K562 (cell line): ENCODE measurements around the gene EPHA10. TPM values are rescaled to one million over a fixed set of nuclear protein-coding genes. Genes with fewer than 3 reads are reported as not detected.

ENCODE experiments used
- ATAC-seq: fragments of 200-7000 bp; cut with Tn5 transposase; 3 replicates; pipeline ENCODE4 v1.9.1; 2020; ENCODE audit warnings: moderate library complexity
- BruUV-seq: library from RNA; stranded (reverse); fragments of 400-500 nt; replicated peaks from 2 replicates; lab custom pipeline; 2021; lab: Mats Ljungman, UMichigan
- CTCF ChIA-PET: fragments of 300-600 bp; formaldehyde crosslinking; extraction: SDS; loops from one replicate; lab custom pipeline; 2021; ENCODE audit warnings: low intra/inter-chr PET ratio; lab: Yijun Ruan, JAX
- POLR2A ChIA-PET: fragments of 300-600, 350-650 bp; sonication (Branson Sonifier 250); formaldehyde crosslinking; extraction: SDS; loops from one replicate; lab custom pipeline; 2021; ENCODE audit warnings: antibody characterized with exemption, inconsistent platforms; lab: Yijun Ruan, JAX
- DNase-seq, 4 experiments: peaks; one replicate each; pipeline versions ENCODE4 v3.0.0 to v3.0.0-alpha.2; 2011 to 2018; ENCODE audit warnings: low spot score in 3 of 4, mixed read lengths in 3 of 4; ENCODE audit errors: extremely low read depth in 1 of 4
- FAIRE-seq: peaks from 2 replicates; lab custom pipeline; 2011; peaks lifted over from hg19 to GRCh38; lab: Jason Lieb, UNC
- H2AFZ ChIP-seq: 2 replicates; pipeline ENCODE4 v1.6.0; 2011; ENCODE audit warnings: low read depth, low read length, control low read depth, inconsistent platforms
- H3K27ac ChIP-seq: fragments of 200-600 bp; 3 replicates; pipeline ENCODE4 v1.8.0; 2011; ENCODE audit warnings: low read depth, mild to moderate bottlenecking, control low read depth, inconsistent platforms, low read length, moderate library complexity, mixed read lengths; ENCODE audit errors: extremely low read depth
- H3K27me3 ChIP-seq, 2 experiments: fragments of 300-600 bp in 1 of 2; 2 replicates in 1 of 2; 3 replicates in 1 of 2; pipeline versions ENCODE4 v1.6.0 to v1.8.0; 2011; ENCODE audit warnings: inconsistent platforms in 2 of 2, low read length in 2 of 2, mild to moderate bottlenecking in 1 of 2, mixed read lengths in 1 of 2, moderate library complexity in 1 of 2; ENCODE audit not compliant: control insufficient read depth in 2 of 2, insufficient read depth in 2 of 2
- H3K36me3 ChIP-seq: fragments of 300-600 bp; 3 replicates; pipeline ENCODE4 v1.8.0; 2011; ENCODE audit warnings: mild to moderate bottlenecking, low read length, inconsistent platforms; ENCODE audit not compliant: control insufficient read depth, insufficient read depth
- H3K4me1 ChIP-seq, 2 experiments: fragments of 200-600 bp in 1 of 2; replicated peaks in 1 of 2; 2 replicates in 1 of 2; 3 replicates in 1 of 2; pipeline versions ENCODE4 v1.5.1 to v1.8.0; 2011; ENCODE audit warnings: inconsistent platforms in 2 of 2, low read length in 2 of 2, mild to moderate bottlenecking in 1 of 2, mixed read lengths in 1 of 2, moderate library complexity in 1 of 2; ENCODE audit not compliant: control insufficient read depth in 2 of 2, insufficient read depth in 2 of 2
- H3K4me2 ChIP-seq: 2 replicates; pipeline ENCODE4 v1.6.1; 2011; ENCODE audit warnings: low read length, control low read depth, inconsistent platforms, mixed read lengths; ENCODE audit not compliant: insufficient read depth
- H3K4me3 ChIP-seq: fragments of 200-600 bp; sonication (generic), shearing (Covaris generic); 2 replicates; pipeline ENCODE4 v1.5.1; 2016; ENCODE audit warnings: control low read depth, inconsistent platforms
- H3K79me2 ChIP-seq: fragments of 200-600 bp; 3 replicates; pipeline ENCODE4 v1.8.0; 2011; ENCODE audit warnings: low read length, inconsistent platforms; ENCODE audit not compliant: control insufficient read depth, insufficient read depth
- H3K9ac ChIP-seq, 2 experiments: 2 replicates each; pipeline versions ENCODE4 v1.6.0 to v1.6.1; 2011; ENCODE audit warnings: low read depth in 2 of 2, low read length in 2 of 2, control low read depth in 1 of 2, inconsistent platforms in 1 of 2, mild to moderate bottlenecking in 1 of 2, mixed read lengths in 1 of 2; ENCODE audit not compliant: insufficient read depth in 1 of 2
- H3K9me1 ChIP-seq: one replicate; pipeline ENCODE4 v1.6.0; 2011; ENCODE audit warnings: inconsistent platforms, mild to moderate bottlenecking, low read length, moderate library complexity; ENCODE audit not compliant: control insufficient read depth, insufficient read depth
- H3K9me3 ChIP-seq: replicated peaks from 2 replicates; pipeline ENCODE4 v1.5.1; 2011; ENCODE audit warnings: low read depth, low read length, inconsistent platforms; ENCODE audit not compliant: control insufficient read depth, insufficient read depth
- H4K20me1 ChIP-seq: replicated peaks from 2 replicates; pipeline ENCODE4 v1.6.1; 2011; ENCODE audit warnings: low read length, inconsistent platforms, mixed read lengths; ENCODE audit not compliant: control insufficient read depth, insufficient read depth
- BCOR ChIP-seq: fragments of 450-650 bp; IDR thresholded peaks from 2 replicates; pipeline ENCODE4 v1.6.1; 2016
- CEBPB ChIP-seq: fragments of 450-650 bp; IDR thresholded peaks from 2 replicates; pipeline ENCODE4 v1.6.1; 2016; ENCODE audit warnings: missing genetic modification characterization, missing compliant biosample characterization
- CREM ChIP-seq: IDR thresholded peaks from 2 replicates; pipeline ENCODE4 v1.6.1; 2014; ENCODE audit warnings: antibody characterized with exemption, low read depth
- ESRRB ChIP-seq: fragments of 250-450 bp; sonication (Bioruptor Pico); IDR thresholded peaks from 2 replicates; pipeline ENCODE4 v1.5.0; 2020; ENCODE audit warnings: mild to moderate bottlenecking, moderate library complexity, borderline replicate concordance
- ILK ChIP-seq: fragments of 450-650 bp; IDR thresholded peaks from 2 replicates; pipeline ENCODE4 v1.6.1; 2016; ENCODE audit warnings: missing genetic modification characterization, low read depth, mild to moderate bottlenecking, missing compliant biosample characterization, moderate library complexity, borderline replicate concordance
- MCM2 ChIP-seq: fragments of 450-650 bp; IDR thresholded peaks from 2 replicates; pipeline ENCODE4 v1.6.1; 2017; ENCODE audit warnings: low read depth, mild to moderate bottlenecking
- MEIS2 ChIP-seq: fragments of 450-650 bp; IDR thresholded peaks from 2 replicates; pipeline ENCODE4 v1.6.1; 2014; ENCODE audit warnings: mild to moderate bottlenecking; ENCODE audit not compliant: partially characterized antibody
- NCOA1 ChIP-seq: fragments of 450-650 bp; IDR thresholded peaks from 2 replicates; pipeline ENCODE4 v1.6.1; 2016; ENCODE audit warnings: low read depth
- NCOA6 ChIP-seq: fragments of 450-650 bp; IDR thresholded peaks from 2 replicates; pipeline ENCODE4 v1.6.1; 2017; ENCODE audit warnings: mild to moderate bottlenecking
- NEUROD1 ChIP-seq: fragments of 150-350 bp; IDR thresholded peaks from 2 replicates; pipeline ENCODE4 v1.6.1; 2014; ENCODE audit warnings: borderline replicate concordance, low read length, low read depth; ENCODE audit not compliant: partially characterized antibody
- PRPF4 ChIP-seq: fragments of 200-400 bp; formaldehyde crosslinking; IDR thresholded peaks from one replicate; pipeline ENCODE4 v1.6.1; 2017; ENCODE audit warnings: low read length, low read depth, mild to moderate bottlenecking; ENCODE audit not compliant: insufficient read depth, poor library complexity, severe bottlenecking
- TEAD1 ChIP-seq, 2 experiments: fragments of 450-650 bp in 1 of 2; sonication (generic) in 1 of 2; formaldehyde crosslinking; IDR thresholded peaks; 2 replicates each; pipeline versions ENCODE4 v1.4.0 to v1.8.0; 2020 to 2022; ENCODE audit warnings: mild to moderate bottlenecking in 2 of 2, missing genetic modification reagents in 1 of 2
- U2AF2 ChIP-seq: fragments of 200-400 bp; formaldehyde crosslinking; optimal IDR thresholded peaks from 2 replicates; pipeline ENCODE3; 2017; ENCODE audit warnings: low read depth, mild to moderate bottlenecking, low read length
- ZEB2 ChIP-seq: fragments of 450-650 bp; IDR thresholded peaks from 2 replicates; pipeline ENCODE4 v1.6.1; 2016
- ZNF224 ChIP-seq: sonication (generic); formaldehyde crosslinking; IDR thresholded peaks from 2 replicates; pipeline ENCODE4 v1.8.0; 2022; ENCODE audit warnings: mild to moderate bottlenecking, missing genetic modification reagents
- ZNF668 ChIP-seq: fragments of 250-450 bp; sonication (Bioruptor Pico); IDR thresholded peaks from 2 replicates; pipeline ENCODE4 v1.8.0; 2022; ENCODE audit warnings: mild to moderate bottlenecking, inconsistent platforms
- WGBS: fragments of 100-300 bp; shearing (Covaris generic); methylation state at CpG from one replicate; pipeline ENCODE4 v1.1.6; 2016; ENCODE audit warnings: low coverage, mixed read lengths; ENCODE audit not compliant: insufficient coverage; ENCODE audit errors: missing lambda C conversion rate; 5-methylcytosine and 5-hydroxymethylcytosine counted together
- in situ Hi-C: fragments of 300-500 bp; cut with MboI; formaldehyde crosslinking; loops from 4 replicates; pipeline ENCODE4 v1.15.0; 2018; ENCODE audit warnings: inconsistent platforms, mixed read lengths
- intact Hi-C: fragments of 100-400 bp; cut with micrococcal nuclease; formaldehyde crosslinking; loops from 2 replicates; pipeline ENCODE4 v1.14.2; 2022
- polyA plus RNA-seq, 8 experiments: library from polyadenylated mRNA; depleted of rRNA in 4 of 8; stranded (reverse) in 5 of 8; unstranded in 3 of 8; fragments of >200 nt; fragmentation: Nextera tagmentation in 2 of 8; fragmentation: Illumina TruSeq in 1 of 8; extraction: Ambion mirVana in 2 of 8; extraction: Trizol in 1 of 8; gene quantifications; 2 replicates each; pipeline versions ENCODE4 v1.2.1 to v1.2.3, GENCODE V29; 2011 to 2014; ENCODE audit warnings: inconsistent platforms in 1 of 8, missing spikeins in 1 of 8
- total RNA-seq, 7 experiments: library from RNA; depleted of rRNA in 6 of 7; stranded (reverse); fragments of >200 nt in 6 of 7; fragmentation: Illumina TruSeq in 2 of 7; extraction: Trizol in 2 of 7; gene quantifications; 2 replicates each; pipeline versions ENCODE4 v1.2.1 to v1.2.3, GENCODE V29; 2011 to 2021; ENCODE audit warnings: low replicate concordance in 1 of 7
- TF ChIP-seq, protein P1 (sequence below), 2 experiments: fragments of 450-650 bp; IDR thresholded peaks; 2 replicates each; pipeline ENCODE4 v1.6.1; 2018; ENCODE audit warnings: mild to moderate bottlenecking in 2 of 2, low read depth in 1 of 2; ENCODE audit not compliant: partially characterized antibody in 2 of 2
- TF ChIP-seq, protein P2 (sequence below), 2 experiments: fragments of 450-650 bp; IDR thresholded peaks; 2 replicates each; pipeline ENCODE4 v1.6.1; 2016

EPHA10 gene
- total and polyA plus RNA-seq, 9 of the 15 experiments (the other 6 are each of a cell fraction or from before 2014, with no cell fraction given), result 0.03 TPM; not detected in 8

DNA sequence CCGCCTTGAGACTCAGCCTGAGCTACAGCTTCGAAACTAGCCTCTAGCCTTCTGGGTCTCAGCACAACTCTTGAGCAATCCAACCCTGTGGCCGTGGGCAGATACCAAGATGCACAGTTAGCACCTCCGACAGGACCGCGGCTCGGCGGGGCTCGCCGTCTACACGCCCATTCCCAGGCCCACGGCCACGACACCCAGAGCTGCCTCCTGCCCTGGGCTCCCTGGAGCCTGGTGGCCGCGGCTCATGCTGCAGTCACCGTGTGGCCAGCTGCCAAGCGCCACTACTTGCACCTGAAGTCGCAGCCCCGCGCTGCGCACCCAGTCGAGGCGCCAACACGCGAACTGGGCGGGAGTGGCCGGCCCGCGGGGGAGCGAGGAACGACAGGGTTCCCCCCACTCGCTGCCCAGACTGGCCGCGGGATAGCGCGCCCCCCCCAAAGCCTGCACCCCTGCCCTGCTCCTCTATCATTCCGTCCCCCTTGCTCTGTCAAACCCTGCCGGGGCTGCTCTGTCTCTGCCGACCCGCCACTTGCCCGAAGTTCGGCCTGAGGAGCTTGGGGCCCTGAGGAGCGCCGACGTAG, 73.3 kb downstream of the EPHA10 start:
- DNase-seq, result peak; percentile 57 to 73 (median 66)
- Histone ChIP-seq H3K4me1 (peaks cover 19 to 32% of the 10 kb centered on the region in 2 experiments), H3K27ac (peak overlapping the region; percentile 76), H3K27me3 (no peaks in the 10 kb centered on the region), H4K20me1 (no peaks in the 10 kb centered on the region), H2AFZ (peak overlapping the region; percentile 91), H3K9ac (peak overlapping the region; percentile 94 to 95), H3K4me2 (peak overlapping the region; percentile 94), H3K4me3 (peak overlapping the region; percentile 92), H3K9me3 (no peaks in the 10 kb centered on the region), H3K9me1 (no peaks in the 10 kb centered on the region), H3K36me3 (peaks cover 52% of the 10 kb centered on the region), H3K79me2 (peaks cover 77% of the 10 kb centered on the region)
- intact Hi-C loops, result loop anchor here (2.0 to 5.0 kb wide), 5 partner anchors 117 to 321 kb away; partner anchors contain the start of genes DNALI1, MTF1, SF3A3 and UTP11
- ChIA-PET CTCF (interaction anchor here (0.6 kb wide), 1 partner anchor 285 kb away, joined by 4 read pairs; no protein-coding TSS in a partner anchor), POLR2A (interaction anchor here (0.5 to 5.4 kb wide), 17 partner anchors 8 to 677 kb away, joined by 3 to 49 read pairs (median 3); no protein-coding TSS in a partner anchor)
- ATAC-seq, result peak; percentile 52
- WGBS, result under 1% methylated on average over 45 of the region's 45 CpGs
- in situ Hi-C loops, result no loop called here
- TSS peak; percentile 12 for BruUV-seq
- FAIRE-seq, result no peak
- no peak; the same call in 1 of the 2 replicates for TF ChIP-seq BCOR
- peak; percentile 93 for TF ChIP-seq CEBPB (tag)
- TF ChIP-seq TEAD1 (CRISPR knock-in tag; IDR thresholded peaks at IDR 0.05), result no peak; a peak in 1 of 4 replicates
- TF ChIP-seq CREM, result no peak; the same call in 1 of the 2 replicates
- TF ChIP-seq PRPF4, result no peak
- TF ChIP-seq ESRRB (CRISPR knock-in tag), result no peak
- TF ChIP-seq ZEB2, result peak; percentile 12; the same call in 1 of the 2 replicates
- TF ChIP-seq NCOA1, result no peak
- TF ChIP-seq, protein P1, sequence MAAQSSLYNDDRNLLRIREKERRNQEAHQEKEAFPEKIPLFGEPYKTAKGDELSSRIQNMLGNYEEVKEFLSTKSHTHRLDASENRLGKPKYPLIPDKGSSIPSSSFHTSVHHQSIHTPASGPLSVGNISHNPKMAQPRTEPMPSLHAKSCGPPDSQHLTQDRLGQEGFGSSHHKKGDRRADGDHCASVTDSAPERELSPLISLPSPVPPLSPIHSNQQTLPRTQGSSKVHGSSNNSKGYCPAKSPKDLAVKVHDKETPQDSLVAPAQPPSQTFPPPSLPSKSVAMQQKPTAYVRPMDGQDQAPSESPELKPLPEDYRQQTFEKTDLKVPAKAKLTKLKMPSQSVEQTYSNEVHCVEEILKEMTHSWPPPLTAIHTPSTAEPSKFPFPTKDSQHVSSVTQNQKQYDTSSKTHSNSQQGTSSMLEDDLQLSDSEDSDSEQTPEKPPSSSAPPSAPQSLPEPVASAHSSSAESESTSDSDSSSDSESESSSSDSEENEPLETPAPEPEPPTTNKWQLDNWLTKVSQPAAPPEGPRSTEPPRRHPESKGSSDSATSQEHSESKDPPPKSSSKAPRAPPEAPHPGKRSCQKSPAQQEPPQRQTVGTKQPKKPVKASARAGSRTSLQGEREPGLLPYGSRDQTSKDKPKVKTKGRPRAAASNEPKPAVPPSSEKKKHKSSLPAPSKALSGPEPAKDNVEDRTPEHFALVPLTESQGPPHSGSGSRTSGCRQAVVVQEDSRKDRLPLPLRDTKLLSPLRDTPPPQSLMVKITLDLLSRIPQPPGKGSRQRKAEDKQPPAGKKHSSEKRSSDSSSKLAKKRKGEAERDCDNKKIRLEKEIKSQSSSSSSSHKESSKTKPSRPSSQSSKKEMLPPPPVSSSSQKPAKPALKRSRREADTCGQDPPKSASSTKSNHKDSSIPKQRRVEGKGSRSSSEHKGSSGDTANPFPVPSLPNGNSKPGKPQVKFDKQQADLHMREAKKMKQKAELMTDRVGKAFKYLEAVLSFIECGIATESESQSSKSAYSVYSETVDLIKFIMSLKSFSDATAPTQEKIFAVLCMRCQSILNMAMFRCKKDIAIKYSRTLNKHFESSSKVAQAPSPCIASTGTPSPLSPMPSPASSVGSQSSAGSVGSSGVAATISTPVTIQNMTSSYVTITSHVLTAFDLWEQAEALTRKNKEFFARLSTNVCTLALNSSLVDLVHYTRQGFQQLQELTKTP (IDR thresholded peaks at IDR 0.05; ENCODE audit: low read depth in 1 of 2, partially characterized antibody in 2 of 2), result no peak
- TF ChIP-seq MEIS2, result no peak
- TF ChIP-seq MCM2, result no peak
- no peak for TF ChIP-seq U2AF2
- TF ChIP-seq, protein P2, sequence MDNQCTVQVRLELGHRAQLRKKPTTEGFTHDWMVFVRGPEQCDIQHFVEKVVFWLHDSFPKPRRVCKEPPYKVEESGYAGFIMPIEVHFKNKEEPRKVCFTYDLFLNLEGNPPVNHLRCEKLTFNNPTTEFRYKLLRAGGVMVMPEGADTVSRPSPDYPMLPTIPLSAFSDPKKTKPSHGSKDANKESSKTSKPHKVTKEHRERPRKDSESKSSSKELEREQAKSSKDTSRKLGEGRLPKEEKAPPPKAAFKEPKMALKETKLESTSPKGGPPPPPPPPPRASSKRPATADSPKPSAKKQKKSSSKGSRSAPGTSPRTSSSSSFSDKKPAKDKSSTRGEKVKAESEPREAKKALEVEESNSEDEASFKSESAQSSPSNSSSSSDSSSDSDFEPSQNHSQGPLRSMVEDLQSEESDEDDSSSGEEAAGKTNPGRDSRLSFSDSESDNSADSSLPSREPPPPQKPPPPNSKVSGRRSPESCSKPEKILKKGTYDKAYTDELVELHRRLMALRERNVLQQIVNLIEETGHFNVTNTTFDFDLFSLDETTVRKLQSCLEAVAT (IDR thresholded peaks at IDR 0.05), result 0 out of 4 replicates have a peak, but pooled peaks of 1 of the 2 experiments have one; percentile 10
- no peak for TF ChIP-seq ILK (tag)
- TF ChIP-seq ZNF668 (CRISPR knock-in tag), result no peak
- no peak for TF ChIP-seq NEUROD1
- TF ChIP-seq NCOA6, result no peak
- no peak for TF ChIP-seq ZNF224 (CRISPR knock-in tag)
